GM23338 (cell line): ENCODE measurements around the gene RAN. TPM values are rescaled to one million over a fixed set of nuclear protein-coding genes. Genes with fewer than 3 reads are reported as not detected.

ENCODE experiments used
- ATAC-seq: fragments of 200-7000 bp; cut with Tn5 transposase; 3 replicates; pipeline ENCODE4 v1.9.1; 2020
- DNase-seq: peaks from one replicate; pipeline ENCODE4 v3.0.0-alpha.2; 2015; ENCODE audit warnings: low spot score
- H2AFZ ChIP-seq: fragments of 200-600 bp; sonication (generic); 2 replicates; pipeline ENCODE4 v1.8.0; 2016; ENCODE audit warnings: antibody characterized with exemption, mild to moderate bottlenecking, moderate library complexity
- H3F3A ChIP-seq: fragments of 200-600 bp; sonication (generic); replicated peaks from 2 replicates; pipeline ENCODE4 v1.8.0; 2017; ENCODE audit warnings: antibody characterized with exemption, mixed run types, low read depth
- H3K27ac ChIP-seq: fragments of 200-600 bp; sonication (generic); 2 replicates; pipeline ENCODE4 v1.6.1; 2016; ENCODE audit warnings: low read depth
- H3K27me3 ChIP-seq: fragments of 200-600 bp; sonication (generic); 2 replicates; pipeline ENCODE4 v1.8.0; 2016; ENCODE audit warnings: mild to moderate bottlenecking, mixed run types, moderate library complexity; ENCODE audit not compliant: insufficient read depth
- H3K36me3 ChIP-seq: fragments of 200-600 bp; sonication (generic); 2 replicates; pipeline ENCODE4 v1.8.0; 2016; ENCODE audit warnings: mild to moderate bottlenecking; ENCODE audit not compliant: insufficient read depth
- H3K4me1 ChIP-seq: fragments of 200-600 bp; sonication (generic); 2 replicates; pipeline ENCODE4 v1.8.0; 2016; ENCODE audit warnings: mild to moderate bottlenecking, moderate library complexity; ENCODE audit not compliant: insufficient read depth
- H3K4me2 ChIP-seq: fragments of 200-600 bp; sonication (generic); 2 replicates; pipeline ENCODE4 v1.7.1; 2017; ENCODE audit warnings: mixed run types
- H3K4me3 ChIP-seq: fragments of 200-600 bp; sonication (generic); 2 replicates; pipeline ENCODE4 v1.6.1; 2016; ENCODE audit warnings: mixed run types
- H3K79me2 ChIP-seq: fragments of 200-600 bp; sonication (generic); replicated peaks from 2 replicates; pipeline ENCODE4 v1.8.0; 2017; ENCODE audit warnings: mild to moderate bottlenecking; ENCODE audit not compliant: insufficient read depth
- H3K9me2 ChIP-seq: fragments of 200-600 bp; sonication (generic); 2 replicates; pipeline ENCODE4 v1.8.0; 2017; ENCODE audit not compliant: insufficient read depth
- H4K20me1 ChIP-seq: fragments of 200-600 bp; sonication (generic); replicated peaks from 2 replicates; pipeline ENCODE4 v1.8.0; 2017; ENCODE audit warnings: mild to moderate bottlenecking; ENCODE audit not compliant: insufficient read depth
- H3K27ac Mint-ChIP-seq: 2 replicates; pipeline ENCODE4 v1.8.0; 2020; ENCODE audit warnings: inconsistent platforms, mild to moderate bottlenecking, moderate library complexity, mixed read lengths
- H3K27me3 Mint-ChIP-seq: 3 replicates; pipeline ENCODE4 v1.8.0; 2022; ENCODE audit warnings: low read depth, mild to moderate bottlenecking, moderate library complexity, mixed read lengths, inconsistent platforms; ENCODE audit not compliant: insufficient read depth, poor library complexity
- H3K36me3 Mint-ChIP-seq: 3 replicates; pipeline ENCODE4 v1.8.0; 2021; ENCODE audit warnings: low read depth, mild to moderate bottlenecking, inconsistent platforms, moderate library complexity, mixed read lengths
- H3K4me1 Mint-ChIP-seq: 3 replicates; pipeline ENCODE4 v1.8.0; 2020; ENCODE audit warnings: mild to moderate bottlenecking, inconsistent platforms, mixed read lengths
- H3K4me3 Mint-ChIP-seq: 3 replicates; pipeline ENCODE4 v1.8.0; 2021; ENCODE audit warnings: moderate library complexity, mild to moderate bottlenecking, inconsistent platforms, mixed read lengths
- H3K9me3 Mint-ChIP-seq: 3 replicates; pipeline ENCODE4 v1.8.0; 2020; ENCODE audit warnings: moderate library complexity, mild to moderate bottlenecking, inconsistent platforms, mixed read lengths
- CREB1 ChIP-seq: fragments of 250-450 bp; sonication (Bioruptor Pico); IDR thresholded peaks from 2 replicates; pipeline ENCODE4 v1.5.0; 2020; ENCODE audit warnings: low read depth, mild to moderate bottlenecking, moderate library complexity
- ETS1 ChIP-seq: IDR thresholded peaks from 2 replicates; pipeline ENCODE4 v1.6.1; 2016; ENCODE audit warnings: antibody characterized with exemption
- EZH2 ChIP-seq: fragments of 200-600 bp; sonication (generic); IDR thresholded peaks from one replicate; pipeline ENCODE4 v1.8.0; 2017; ENCODE audit warnings: antibody characterized with exemption, mild to moderate bottlenecking, low read depth; ENCODE audit not compliant: unreplicated experiment
- EZH2phosphoT487 ChIP-seq: fragments of 200-600 bp; sonication (generic); IDR thresholded peaks from one replicate; pipeline ENCODE4 v1.8.1; 2018; ENCODE audit warnings: antibody characterized with exemption; ENCODE audit not compliant: unreplicated experiment
- NANOG ChIP-seq: IDR thresholded peaks from 2 replicates; pipeline ENCODE4 v1.6.1; 2016; ENCODE audit warnings: antibody characterized with exemption, borderline replicate concordance
- STAT1 ChIP-seq: IDR thresholded peaks from one replicate; pipeline ENCODE4 v1.6.1; 2016; ENCODE audit warnings: antibody characterized with exemption; ENCODE audit not compliant: unreplicated experiment
- polyA plus RNA-seq: library from polyadenylated mRNA; unstranded; fragments of >200 nt; fragmentation: Nextera tagmentation; extraction: Ambion mirVana; gene quantifications from 2 replicates; pipeline ENCODE4 v1.2.1, GENCODE V29; 2016
- total RNA-seq: library from RNA; depleted of rRNA; stranded (reverse); fragments of >200 nt; shearing (Covaris generic); gene quantifications from 2 replicates; pipeline ENCODE4 v1.2.3, GENCODE V29; 2014
- TF ChIP-seq, protein P1 (sequence below): fragments of 250-450 bp; sonication (Bioruptor Pico); IDR thresholded peaks from 2 replicates; pipeline ENCODE4 v1.5.0; 2020; ENCODE audit warnings: mild to moderate bottlenecking, moderate library complexity
- TF ChIP-seq, protein P2 (sequence below), 2 experiments: fragments of 200-600 bp in 1 of 2; sonication (generic) in 1 of 2; conservative IDR thresholded peaks; 2 replicates each; pipeline versions ENCODE4 v1.5.1 to v1.6.1; 2016 to 2017; ENCODE audit warnings: antibody characterized with exemption in 2 of 2, low read depth in 2 of 2, mild to moderate bottlenecking in 2 of 2, moderate library complexity in 1 of 2

Gene RAN
- total and polyA plus RNA-seq, 2 experiments from 2014 or later: 976 to 2,289 TPM

DNA sequence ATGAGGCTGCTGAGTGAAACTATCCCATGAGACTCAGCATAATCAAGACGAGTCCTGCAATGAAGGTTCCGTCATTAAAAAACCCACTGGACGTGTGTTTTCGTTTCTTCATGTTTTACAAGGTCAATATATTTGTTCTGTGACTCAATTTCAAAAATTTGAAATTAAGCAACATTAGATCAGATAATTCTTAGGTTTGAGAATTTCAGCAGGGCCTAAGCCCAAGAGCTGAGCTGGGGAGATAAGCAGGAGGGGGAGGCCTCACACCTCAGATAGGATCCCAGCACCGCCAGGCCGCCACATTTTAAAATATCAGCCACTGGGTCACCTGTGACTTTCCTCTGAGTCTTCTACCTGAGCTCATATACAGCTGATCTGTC, 46.1 kb upstream of the RAN start (continued):
- TF ChIP-seq, protein P1, sequence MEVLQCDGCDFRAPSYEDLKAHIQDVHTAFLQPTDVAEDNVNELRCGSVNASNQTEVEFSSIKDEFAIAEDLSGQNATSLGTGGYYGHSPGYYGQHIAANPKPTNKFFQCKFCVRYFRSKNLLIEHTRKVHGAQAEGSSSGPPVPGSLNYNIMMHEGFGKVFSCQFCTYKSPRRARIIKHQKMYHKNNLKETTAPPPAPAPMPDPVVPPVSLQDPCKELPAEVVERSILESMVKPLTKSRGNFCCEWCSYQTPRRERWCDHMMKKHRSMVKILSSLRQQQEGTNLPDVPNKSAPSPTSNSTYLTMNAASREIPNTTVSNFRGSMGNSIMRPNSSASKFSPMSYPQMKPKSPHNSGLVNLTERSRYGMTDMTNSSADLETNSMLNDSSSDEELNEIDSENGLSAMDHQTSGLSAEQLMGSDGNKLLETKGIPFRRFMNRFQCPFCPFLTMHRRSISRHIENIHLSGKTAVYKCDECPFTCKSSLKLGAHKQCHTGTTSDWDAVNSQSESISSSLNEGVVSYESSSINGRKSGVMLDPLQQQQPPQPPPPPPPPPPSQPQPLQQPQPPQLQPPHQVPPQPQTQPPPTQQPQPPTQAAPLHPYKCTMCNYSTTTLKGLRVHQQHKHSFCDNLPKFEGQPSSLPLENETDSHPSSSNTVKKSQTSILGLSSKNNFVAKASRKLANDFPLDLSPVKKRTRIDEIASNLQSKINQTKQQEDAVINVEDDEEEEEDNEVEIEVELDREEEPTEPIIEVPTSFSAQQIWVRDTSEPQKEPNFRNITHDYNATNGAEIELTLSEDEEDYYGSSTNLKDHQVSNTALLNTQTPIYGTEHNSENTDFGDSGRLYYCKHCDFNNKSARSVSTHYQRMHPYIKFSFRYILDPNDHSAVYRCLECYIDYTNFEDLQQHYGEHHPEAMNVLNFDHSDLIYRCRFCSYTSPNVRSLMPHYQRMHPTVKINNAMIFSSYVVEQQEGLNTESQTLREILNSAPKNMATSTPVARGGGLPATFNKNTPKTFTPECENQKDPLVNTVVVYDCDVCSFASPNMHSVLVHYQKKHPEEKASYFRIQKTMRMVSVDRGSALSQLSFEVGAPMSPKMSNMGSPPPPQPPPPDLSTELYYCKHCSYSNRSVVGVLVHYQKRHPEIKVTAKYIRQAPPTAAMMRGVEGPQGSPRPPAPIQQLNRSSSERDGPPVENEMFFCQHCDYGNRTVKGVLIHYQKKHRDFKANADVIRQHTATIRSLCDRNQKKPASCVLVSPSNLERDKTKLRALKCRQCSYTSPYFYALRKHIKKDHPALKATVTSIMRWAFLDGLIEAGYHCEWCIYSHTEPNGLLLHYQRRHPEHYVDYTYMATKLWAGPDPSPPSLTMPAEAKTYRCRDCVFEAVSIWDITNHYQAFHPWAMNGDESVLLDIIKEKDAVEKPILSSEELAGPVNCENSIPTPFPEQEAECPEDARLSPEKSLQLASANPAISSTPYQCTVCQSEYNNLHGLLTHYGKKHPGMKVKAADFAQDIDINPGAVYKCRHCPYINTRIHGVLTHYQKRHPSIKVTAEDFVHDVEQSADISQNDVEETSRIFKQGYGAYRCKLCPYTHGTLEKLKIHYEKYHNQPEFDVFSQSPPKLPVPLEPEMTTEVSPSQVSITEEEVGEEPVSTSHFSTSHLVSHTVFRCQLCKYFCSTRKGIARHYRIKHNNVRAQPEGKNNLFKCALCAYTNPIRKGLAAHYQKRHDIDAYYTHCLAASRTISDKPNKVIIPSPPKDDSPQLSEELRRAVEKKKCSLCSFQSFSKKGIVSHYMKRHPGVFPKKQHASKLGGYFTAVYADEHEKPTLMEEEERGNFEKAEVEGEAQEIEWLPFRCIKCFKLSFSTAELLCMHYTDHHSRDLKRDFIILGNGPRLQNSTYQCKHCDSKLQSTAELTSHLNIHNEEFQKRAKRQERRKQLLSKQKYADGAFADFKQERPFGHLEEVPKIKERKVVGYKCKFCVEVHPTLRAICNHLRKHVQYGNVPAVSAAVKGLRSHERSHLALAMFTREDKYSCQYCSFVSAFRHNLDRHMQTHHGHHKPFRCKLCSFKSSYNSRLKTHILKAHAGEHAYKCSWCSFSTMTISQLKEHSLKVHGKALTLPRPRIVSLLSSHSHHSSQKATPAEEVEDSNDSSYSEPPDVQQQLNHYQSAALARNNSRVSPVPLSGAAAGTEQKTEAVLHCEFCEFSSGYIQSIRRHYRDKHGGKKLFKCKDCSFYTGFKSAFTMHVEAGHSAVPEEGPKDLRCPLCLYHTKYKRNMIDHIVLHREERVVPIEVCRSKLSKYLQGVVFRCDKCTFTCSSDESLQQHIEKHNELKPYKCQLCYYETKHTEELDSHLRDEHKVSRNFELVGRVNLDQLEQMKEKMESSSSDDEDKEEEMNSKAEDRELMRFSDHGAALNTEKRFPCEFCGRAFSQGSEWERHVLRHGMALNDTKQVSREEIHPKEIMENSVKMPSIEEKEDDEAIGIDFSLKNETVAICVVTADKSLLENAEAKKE (CRISPR knock-in tag): no peak
- TF ChIP-seq ETS1: no peak

- Histone ChIP-seq H3K36me3 (peaks cover 7% of the 10 kb centered on the region), H3F3A (0 out of 2 replicates have a peak, but pooled peaks cover 9% of the 10 kb centered on the region), H3K9me2 (no peaks in the 10 kb centered on the region), H2AFZ (no peak overlapping the region), H3K27ac (peak overlapping the region; percentile 71), H3K79me2 (peaks cover 12% of the 10 kb centered on the region), H3K4me2 (no peak overlapping the region), H3K4me1 (peaks cover 20% of the 10 kb centered on the region), H3K27me3 (no peaks in the 10 kb centered on the region), H4K20me1 (no peaks in the 10 kb centered on the region), H3K4me3 (no peak overlapping the region)
- peak; percentile 91 for ATAC-seq
- Mint-ChIP-seq H3K27me3 (peaks cover 9% of the 10 kb centered on the region), H3K4me3 (no peak overlapping the region), H3K27ac (peak overlapping the region; percentile 89), H3K36me3 (peaks cover 17% of the 10 kb centered on the region), H3K4me1 (peaks cover 28% of the 10 kb centered on the region), H3K9me3 (peaks cover 4% of the 10 kb centered on the region; the same call in 2 of the 3 replicates)
- peak; percentile 87 for DNase-seq
- TF ChIP-seq EZH2 (no peak), NANOG (no peak), EZH2phosphoT487 (no peak), CREB1 (CRISPR knock-in tag) (0 out of 2 replicates have a peak, but pooled peaks have one; percentile 12), STAT1 (no peak)
- TF ChIP-seq, protein P2, sequence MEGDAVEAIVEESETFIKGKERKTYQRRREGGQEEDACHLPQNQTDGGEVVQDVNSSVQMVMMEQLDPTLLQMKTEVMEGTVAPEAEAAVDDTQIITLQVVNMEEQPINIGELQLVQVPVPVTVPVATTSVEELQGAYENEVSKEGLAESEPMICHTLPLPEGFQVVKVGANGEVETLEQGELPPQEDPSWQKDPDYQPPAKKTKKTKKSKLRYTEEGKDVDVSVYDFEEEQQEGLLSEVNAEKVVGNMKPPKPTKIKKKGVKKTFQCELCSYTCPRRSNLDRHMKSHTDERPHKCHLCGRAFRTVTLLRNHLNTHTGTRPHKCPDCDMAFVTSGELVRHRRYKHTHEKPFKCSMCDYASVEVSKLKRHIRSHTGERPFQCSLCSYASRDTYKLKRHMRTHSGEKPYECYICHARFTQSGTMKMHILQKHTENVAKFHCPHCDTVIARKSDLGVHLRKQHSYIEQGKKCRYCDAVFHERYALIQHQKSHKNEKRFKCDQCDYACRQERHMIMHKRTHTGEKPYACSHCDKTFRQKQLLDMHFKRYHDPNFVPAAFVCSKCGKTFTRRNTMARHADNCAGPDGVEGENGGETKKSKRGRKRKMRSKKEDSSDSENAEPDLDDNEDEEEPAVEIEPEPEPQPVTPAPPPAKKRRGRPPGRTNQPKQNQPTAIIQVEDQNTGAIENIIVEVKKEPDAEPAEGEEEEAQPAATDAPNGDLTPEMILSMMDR (conservative IDR thresholded peaks at IDR 0.05; ENCODE audit: low read depth in 2 of 2): peak; percentile 90 to 93
These were observed 45.6 kb upstream of the RAN start for GRCh38 chr12:130826151-130826801.
